Endothelial cell of umbilical vein (primary cell): ENCODE results near the gene SYT14. TPM values are rescaled to one million over a fixed set of nuclear protein-coding genes. Genes with fewer than 3 reads are reported as not detected.

Experiments
- BruUV-seq: library from RNA; stranded (reverse); fragments of 400-500 nt; replicated peaks from 2 replicates; lab custom pipeline; 2021; lab: Mats Ljungman, UMichigan
- CTCF ChIA-PET: fragments of 300-600, 350-600 bp; sonication (Branson Sonifier 250); formaldehyde crosslinking; loops from one replicate; lab custom pipeline; 2021; ENCODE audit warnings: antibody characterized with exemption, inconsistent platforms; lab: Charles Lee
- POLR2A ChIA-PET: fragments of 300-600, 350-600 bp; sonication (Branson Sonifier 250); formaldehyde crosslinking; loops from one replicate; lab custom pipeline; 2021; ENCODE audit warnings: antibody characterized with exemption, inconsistent platforms; lab: Charles Lee
- DNase-seq: peaks from one replicate; pipeline ENCODE4 v3.0.0-alpha.2; 2011; ENCODE audit warnings: low read depth, low spot score
- FAIRE-seq: peaks from 2 replicates; lab custom pipeline; 2011; peaks lifted over from hg19 to GRCh38; lab: Jason Lieb, UNC
- H2AFZ ChIP-seq: 2 replicates; pipeline ENCODE4 v1.6.0; 2012; ENCODE audit warnings: low read depth, low read length, control low read depth, inconsistent platforms
- H3K27ac ChIP-seq: 2 replicates; pipeline ENCODE4 v1.5.1; 2011; ENCODE audit warnings: low read depth, mild to moderate bottlenecking, control low read depth, low read length, moderate library complexity; ENCODE audit not compliant: insufficient read depth
- H3K27me3 ChIP-seq, 2 experiments: 2 replicates each; pipeline versions ENCODE4 v1.6.0 to v1.6.1; 2011; ENCODE audit warnings: low read length in 2 of 2, mixed read lengths in 1 of 2; ENCODE audit not compliant: control insufficient read depth in 2 of 2, insufficient read depth in 2 of 2
- H3K36me3 ChIP-seq, 2 experiments: 2 replicates in 1 of 2; 3 replicates in 1 of 2; pipeline ENCODE4 v1.5.1; 2011; ENCODE audit warnings: low read length in 2 of 2, mild to moderate bottlenecking in 1 of 2, moderate library complexity in 1 of 2; ENCODE audit not compliant: control insufficient read depth in 2 of 2, insufficient read depth in 2 of 2; ENCODE audit errors: extremely low read depth in 1 of 2
- H3K4me1 ChIP-seq: 3 replicates; pipeline ENCODE4 v1.5.1; 2011; ENCODE audit warnings: mild to moderate bottlenecking, low read length; ENCODE audit not compliant: control insufficient read depth, insufficient read depth; ENCODE audit errors: extremely low read depth
- H3K4me2 ChIP-seq: 2 replicates; pipeline ENCODE4 v1.6.1; 2011; ENCODE audit warnings: low read length, control low read depth, mixed read lengths; ENCODE audit not compliant: insufficient read depth
- H3K4me3 ChIP-seq, 3 experiments: fragments of 200-600 bp in 1 of 3; sonication (generic), shearing (Covaris generic) in 1 of 3; replicated peaks in 1 of 3; 2 replicates each; pipeline ENCODE4 v1.5.1; 2011 to 2016; ENCODE audit warnings: control low read depth in 3 of 3, low read length in 3 of 3, mild to moderate bottlenecking in 2 of 3, inconsistent platforms in 1 of 3, low read depth in 1 of 3, moderate library complexity in 1 of 3; ENCODE audit not compliant: insufficient read depth in 1 of 3
- H3K79me2 ChIP-seq: 2 replicates; pipeline ENCODE4 v1.6.0; 2012; ENCODE audit warnings: low read length, inconsistent platforms; ENCODE audit not compliant: control insufficient read depth, insufficient read depth
- H3K9ac ChIP-seq: replicated peaks from 2 replicates; pipeline ENCODE3; 2011; ENCODE audit warnings: low read length, control low read depth; ENCODE audit not compliant: insufficient read depth; ENCODE audit errors: extremely low read depth
- H3K9me1 ChIP-seq: replicated peaks from 3 replicates; pipeline ENCODE4 v1.6.0; 2011; ENCODE audit warnings: mild to moderate bottlenecking, low read length; ENCODE audit not compliant: control insufficient read depth, insufficient read depth; ENCODE audit errors: extremely low read depth
- H3K9me3 ChIP-seq: replicated peaks from 2 replicates; pipeline ENCODE4 v1.5.1; 2012; ENCODE audit warnings: low read length, inconsistent platforms; ENCODE audit not compliant: control insufficient read depth, insufficient read depth
- H4K20me1 ChIP-seq: replicated peaks from 2 replicates; pipeline ENCODE3; 2011; ENCODE audit warnings: mild to moderate bottlenecking, low read length; ENCODE audit not compliant: control insufficient read depth, insufficient read depth; ENCODE audit errors: extremely low read depth
- FOS ChIP-seq: IDR thresholded peaks from 2 replicates; pipeline ENCODE4 v1.6.1; 2011; ENCODE audit warnings: mild to moderate bottlenecking, low read length, moderate library complexity, borderline replicate concordance; ENCODE audit not compliant: insufficient read depth
- JUN ChIP-seq: IDR thresholded peaks from 2 replicates; pipeline ENCODE4 v1.6.1; 2011; ENCODE audit warnings: borderline replicate concordance, low read depth; ENCODE audit not compliant: insufficient read length, insufficient read depth
- MYC ChIP-seq: IDR thresholded peaks from one replicate; pipeline ENCODE4 v1.6.1; 2011; ENCODE audit warnings: mild to moderate bottlenecking, low read depth, low read length
- POLR2A ChIP-seq: IDR thresholded peaks from 2 replicates; pipeline ENCODE4 v1.6.1; 2012; ENCODE audit warnings: low read depth, mild to moderate bottlenecking, control low read depth, low read length
- POLR2AphosphoS5 ChIP-seq: IDR thresholded peaks from 2 replicates; pipeline ENCODE4 v1.6.1; 2012; ENCODE audit warnings: low read depth, mild to moderate bottlenecking, control low read depth, low read length, moderate library complexity; ENCODE audit not compliant: insufficient read depth
- dilution Hi-C: fragments of 300-500 bp; cut with MboI; formaldehyde crosslinking; loops from one replicate; pipeline ENCODE4 v1.15.0; 2019; ENCODE audit warnings: low sequenced_read_pairs; ENCODE audit not compliant: extremely low pct_ligation_motif_present
- intact Hi-C: fragments of 100-400 bp; cut with micrococcal nuclease; formaldehyde crosslinking; loops from one replicate; pipeline ENCODE4 v1.10.0; 2022
- polyA plus RNA-seq, 4 experiments: library from polyadenylated mRNA; depleted of rRNA in 3 of 4; stranded (reverse) in 3 of 4; unstranded in 1 of 4; fragments of >200 nt; gene quantifications; 2 replicates each; pipeline versions ENCODE4 v1.2.1 to v1.2.3, GENCODE V29; 2011 to 2012; ENCODE audit warnings: missing spikeins in 1 of 4
- total RNA-seq: library from RNA; stranded (reverse); gene quantifications from 2 replicates; pipeline ENCODE4 v1.2.3, GENCODE V29; 2021
- TF ChIP-seq, protein P1 (sequence below): IDR thresholded peaks from 2 replicates; pipeline ENCODE4 v1.6.1; 2011; ENCODE audit not compliant: insufficient read depth, insufficient read length

Gene SYT14
- total and polyA plus RNA-seq, 2 donors (not counting 3 experiments of a cell fraction or from before 2014, with no cell fraction given) = 0.08 to 0.18 TPM

DNA sequence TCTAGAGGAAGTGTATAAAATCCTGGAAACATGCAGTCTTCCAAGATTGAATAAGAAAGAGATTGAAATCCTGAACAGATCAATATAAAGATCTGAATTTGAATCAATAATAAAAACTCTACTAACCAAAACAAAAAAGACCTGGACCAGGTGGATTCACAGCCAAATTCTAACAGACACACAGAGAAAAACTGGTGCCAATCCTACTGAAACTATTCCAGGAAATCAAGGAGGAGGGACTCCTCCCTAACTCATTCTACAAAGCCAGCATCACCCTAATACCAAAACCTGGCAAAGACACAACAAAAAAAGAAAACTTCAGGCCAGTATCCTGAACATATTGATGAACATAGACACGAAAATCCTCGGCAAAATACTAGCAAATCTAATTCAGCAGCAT is 58.3 kb downstream of the SYT14 start:
- Histone ChIP-seq H3K27ac (no peak overlapping the region), H3K9ac (no peak overlapping the region), H4K20me1 (no peaks in the 10 kb centered on the region), H3K9me3 (no peaks in the 10 kb centered on the region), H3K4me3 (no peak overlapping the region), H2AFZ (no peak overlapping the region), H3K36me3 (no peaks in the 10 kb centered on the region), H3K9me1 (no peaks in the 10 kb centered on the region), H3K4me1 (peaks cover under 1% of the 10 kb centered on the region), H3K79me2 (no peaks in the 10 kb centered on the region), H3K4me2 (no peak overlapping the region), H3K27me3 (peaks cover 2 to 11% of the 10 kb centered on the region in 2 experiments)
- FAIRE-seq (no peak), DNase-seq (no peak)
- intact Hi-C loops (no loop called here), dilution Hi-C loops (no loop called here)
- BruUV-seq = no TSS peak
- ChIA-PET CTCF (interaction anchor here (1.4 to 1.8 kb wide), 2 partner anchors 9 to 121 kb away, joined by 3 to 4 read pairs; no protein-coding TSS in a partner anchor), POLR2A (no interaction called here)
- no peak for TF ChIP-seq JUN
- no peak for TF ChIP-seq POLR2A
- no peak for TF ChIP-seq FOS
- TF ChIP-seq, protein P1, sequence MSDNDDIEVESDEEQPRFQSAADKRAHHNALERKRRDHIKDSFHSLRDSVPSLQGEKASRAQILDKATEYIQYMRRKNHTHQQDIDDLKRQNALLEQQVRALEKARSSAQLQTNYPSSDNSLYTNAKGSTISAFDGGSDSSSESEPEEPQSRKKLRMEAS = no peak

DNA sequence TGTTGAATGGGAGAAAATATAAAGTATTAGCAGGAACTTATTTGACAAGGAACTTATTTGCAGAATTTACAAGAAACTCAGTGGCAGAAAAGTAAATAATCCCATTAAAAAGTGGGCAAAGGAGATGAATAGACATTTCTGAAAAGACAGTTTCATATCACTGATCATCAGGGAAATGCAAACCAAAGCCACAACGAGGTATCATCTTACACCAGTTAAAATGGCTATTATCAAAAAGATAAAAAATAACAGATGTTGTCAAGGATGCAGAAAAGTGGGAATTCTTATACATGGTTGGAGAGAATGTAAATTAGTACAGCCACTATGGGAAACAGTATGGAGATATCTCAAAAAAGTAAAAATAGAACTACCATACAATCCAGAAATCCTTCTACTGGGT is 61.0 kb downstream of the SYT14 start:
- H3K36me3 ChIP-seq = no peaks in the 10 kb centered on the region
- no peaks in the 10 kb centered on the region for H3K9me1 ChIP-seq
- H4K20me1 ChIP-seq = no peaks in the 10 kb centered on the region
- H2AFZ ChIP-seq = no peak overlapping the region
- H3K9me3 ChIP-seq = no peaks in the 10 kb centered on the region
- intact Hi-C loops = no loop called here
- H3K9ac ChIP-seq = no peak overlapping the region
- no peaks in the 10 kb centered on the region for H3K79me2 ChIP-seq
- peaks cover 2 to 10% of the 10 kb centered on the region in 2 experiments for H3K27me3 ChIP-seq
- DNase-seq (no peak), FAIRE-seq (no peak)
- no peak overlapping the region for H3K4me2 ChIP-seq
- no TSS peak for BruUV-seq
- peaks cover 7% of the 10 kb centered on the region for H3K4me1 ChIP-seq
- no peak for TF ChIP-seq POLR2AphosphoS5
- TF ChIP-seq, protein P1 = no peak
- TF ChIP-seq MYC = no peak
- no peak overlapping the region for H3K27ac ChIP-seq
- dilution Hi-C loops = no loop called here
- POLR2A ChIA-PET = no interaction called here
- no peak overlapping the region for H3K4me3 ChIP-seq
- CTCF ChIA-PET = interaction anchor here (1.4 kb wide), 1 partner anchor 10 kb away, joined by 3 read pairs; no protein-coding TSS in a partner anchor
